HCT116 (cell line): Measurements from ENCODE around the gene SYTL3. TPM values are rescaled to one million over a fixed set of nuclear protein-coding genes. Genes with fewer than 3 reads are reported as not detected.

Experiments used
- ATAC-seq: fragments of 200-7000 bp; cut with Tn5 transposase; 2 replicates; pipeline ENCODE4 v1.9.1; 2020; ENCODE audit warnings: mild to moderate bottlenecking, moderate library complexity
- BruUV-seq: library from RNA; stranded (reverse); fragments of 400-500 nt; replicated peaks from 2 replicates; lab custom pipeline; 2021; lab: Mats Ljungman, UMichigan
- CTCF ChIA-PET: fragments of 300-600 bp; sonication (Branson Sonifier 250); formaldehyde crosslinking; loops from one replicate; lab custom pipeline; 2021; ENCODE audit warnings: antibody characterized with exemption; lab: Charles Lee
- POLR2A ChIA-PET: fragments of 300-600, 350-600 bp; sonication (Branson Sonifier 250); formaldehyde crosslinking; loops from one replicate; lab custom pipeline; 2021; ENCODE audit warnings: antibody characterized with exemption; lab: Charles Lee
- RAD21 ChIA-PET, 2 experiments: fragments of 300-600 bp; sonication (Branson Sonifier 250); formaldehyde crosslinking; loops; one replicate each; lab custom pipeline; 2023; ENCODE audit warnings: low total read pairs in 2 of 2; ENCODE audit not compliant: uncharacterized antibody in 2 of 2, unreplicated experiment in 2 of 2, low non-redundant PET in 1 of 2; lab: Charles Lee
- DNase-seq: peaks from one replicate; pipeline ENCODE4 v3.0.0-alpha.2; 2010; ENCODE audit warnings: low read depth, low spot score
- H2AFZ ChIP-seq: fragments of 200-600 bp; shearing (Covaris generic), sonication (generic); 2 replicates; pipeline ENCODE4 v1.6.1; 2017; ENCODE audit warnings: low read depth, mixed run types, mixed read lengths, antibody characterized with exemption, low read length; ENCODE audit not compliant: poor library complexity, severe bottlenecking
- H3K27ac ChIP-seq: 2 replicates; pipeline ENCODE4 v1.5.1; 2012; ENCODE audit warnings: low read depth, low read length
- H3K27me3 ChIP-seq: fragments of 200-600 bp; sonication (generic); 2 replicates; pipeline ENCODE4 v1.6.1; 2016; ENCODE audit warnings: mixed run types, low read length, mixed read lengths; ENCODE audit not compliant: insufficient read depth
- H3K36me3 ChIP-seq, 2 experiments: fragments of 200-500 bp in 1 of 2; fragments of 200-600 bp in 1 of 2; sonication (Bioruptor generic) in 1 of 2; sonication (generic) in 1 of 2; 2 replicates each; pipeline versions ENCODE4 v1.5.1 to v1.6.1; 2014 to 2016; ENCODE audit warnings: low read length in 2 of 2, inconsistent platforms in 1 of 2, mixed read lengths in 1 of 2, mixed run types in 1 of 2; ENCODE audit not compliant: insufficient read depth in 2 of 2, control insufficient read depth in 1 of 2
- H3K4me1 ChIP-seq, 2 experiments: fragments of 200-600 bp in 1 of 2; sonication (generic) in 1 of 2; 2 replicates each; pipeline versions ENCODE4 v1.5.1 to v1.6.1; 2012 to 2017; ENCODE audit warnings: low read length in 2 of 2, inconsistent platforms in 1 of 2, mild to moderate bottlenecking in 1 of 2, mixed read lengths in 1 of 2, mixed run types in 1 of 2, moderate library complexity in 1 of 2; ENCODE audit not compliant: insufficient read depth in 2 of 2, control insufficient read depth in 1 of 2
- H3K4me2 ChIP-seq: fragments of 200-600 bp; sonication (generic); 2 replicates; pipeline ENCODE4 v1.6.1; 2017; ENCODE audit warnings: mixed run types, low read length, mixed read lengths
- H3K4me3 ChIP-seq, 2 experiments: fragments of 200-600 bp in 1 of 2; sonication (generic) in 1 of 2; replicated peaks in 1 of 2; 2 replicates each; pipeline ENCODE4 v1.5.1; 2011 to 2016; ENCODE audit warnings: low read length in 2 of 2, control low read depth in 1 of 2, low read depth in 1 of 2, mild to moderate bottlenecking in 1 of 2, mixed read lengths in 1 of 2, mixed run types in 1 of 2
- H3K79me2 ChIP-seq: fragments of 200-600 bp; sonication (generic); 2 replicates; pipeline ENCODE4 v1.6.1; 2017; ENCODE audit warnings: mild to moderate bottlenecking, mixed run types, low read length, moderate library complexity, mixed read lengths; ENCODE audit not compliant: insufficient read depth
- H3K9ac ChIP-seq: fragments of 200-600 bp; sonication (generic); 2 replicates; pipeline ENCODE4 v1.6.1; 2016; ENCODE audit warnings: low read length, mixed read lengths
- H3K9me2 ChIP-seq: fragments of 200-600 bp; sonication (generic), shearing (Covaris generic); 2 replicates; pipeline ENCODE4 v1.6.1; 2017; ENCODE audit warnings: mixed run types, mild to moderate bottlenecking, moderate library complexity; ENCODE audit not compliant: insufficient read depth
- H3K9me3 ChIP-seq, 2 experiments: fragments of 200-500 bp in 1 of 2; fragments of 200-600 bp in 1 of 2; sonication (Bioruptor generic) in 1 of 2; sonication (generic) in 1 of 2; 2 replicates each; pipeline ENCODE4 v1.6.1; 2014 to 2017; ENCODE audit warnings: low read length in 2 of 2, mixed read lengths in 2 of 2, inconsistent platforms in 1 of 2, low read depth in 1 of 2, mild to moderate bottlenecking in 1 of 2, mixed run types in 1 of 2, moderate library complexity in 1 of 2; ENCODE audit not compliant: control insufficient read depth in 1 of 2, insufficient read depth in 1 of 2
- H4K20me1 ChIP-seq: fragments of 200-600 bp; sonication (generic), shearing (Covaris generic); 2 replicates; pipeline ENCODE4 v1.6.1; 2017; ENCODE audit warnings: mixed run types, mild to moderate bottlenecking, moderate library complexity; ENCODE audit not compliant: insufficient read depth
- ATF3 ChIP-seq: IDR thresholded peaks from 2 replicates; pipeline ENCODE4 v1.6.1; 2012
- EGR1 ChIP-seq: IDR thresholded peaks from 2 replicates; pipeline ENCODE4 v1.6.1; 2012; ENCODE audit warnings: low read depth
- ELF1 ChIP-seq: IDR thresholded peaks from 2 replicates; pipeline ENCODE4 v1.6.1; 2012; ENCODE audit warnings: low read depth, borderline replicate concordance
- EZH2phosphoT487 ChIP-seq: fragments of 200-600 bp; IDR thresholded peaks from 2 replicates; pipeline ENCODE4 v1.6.1; 2018; ENCODE audit warnings: antibody characterized with exemption, borderline replicate concordance
- JUND ChIP-seq: IDR thresholded peaks from 2 replicates; pipeline ENCODE4 v1.6.1; 2012
- POLR2AphosphoS5 ChIP-seq: IDR thresholded peaks from 2 replicates; pipeline ENCODE4 v1.6.1; 2011; ENCODE audit warnings: mild to moderate bottlenecking, low read depth, low read length, moderate library complexity
- RAD21 ChIP-seq: IDR thresholded peaks from 2 replicates; pipeline ENCODE4 v1.6.1; 2012; ENCODE audit warnings: low read depth, mild to moderate bottlenecking
- ZNF274 ChIP-seq: fragments of 200-500 bp; sonication (Bioruptor generic); IDR thresholded peaks from 2 replicates; pipeline ENCODE4 v1.6.1; 2014; ENCODE audit warnings: mild to moderate bottlenecking, low read depth, low read length, inconsistent platforms
- intact Hi-C: fragments of 100-400 bp; cut with micrococcal nuclease; formaldehyde crosslinking; loops from 2 replicates; pipeline ENCODE4 v1.10.0; 2022
- total RNA-seq: library from RNA; stranded (reverse); gene quantifications from one replicate; pipeline ENCODE4 v1.2.1, GENCODE V29; 2021; ENCODE audit not compliant: unreplicated experiment
- TF ChIP-seq, protein P1 (sequence below): IDR thresholded peaks from 2 replicates; pipeline ENCODE4 v1.6.1; 2012
- TF ChIP-seq, protein P2 (sequence below): IDR thresholded peaks from 2 replicates; pipeline ENCODE4 v1.6.1; 2012; ENCODE audit warnings: low read depth

The SYTL3 gene
- total RNA-seq, 1 experiment from 2014 or later, result 55.3 TPM

- no peak for TF ChIP-seq ELF1
- TF ChIP-seq, protein P1, sequence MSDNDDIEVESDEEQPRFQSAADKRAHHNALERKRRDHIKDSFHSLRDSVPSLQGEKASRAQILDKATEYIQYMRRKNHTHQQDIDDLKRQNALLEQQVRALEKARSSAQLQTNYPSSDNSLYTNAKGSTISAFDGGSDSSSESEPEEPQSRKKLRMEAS, result no peak
- no peak for TF ChIP-seq ZNF274
- no peak for TF ChIP-seq JUND
- TF ChIP-seq ATF3, result no peak
- no peak for TF ChIP-seq EZH2phosphoT487
- TF ChIP-seq, protein P2, sequence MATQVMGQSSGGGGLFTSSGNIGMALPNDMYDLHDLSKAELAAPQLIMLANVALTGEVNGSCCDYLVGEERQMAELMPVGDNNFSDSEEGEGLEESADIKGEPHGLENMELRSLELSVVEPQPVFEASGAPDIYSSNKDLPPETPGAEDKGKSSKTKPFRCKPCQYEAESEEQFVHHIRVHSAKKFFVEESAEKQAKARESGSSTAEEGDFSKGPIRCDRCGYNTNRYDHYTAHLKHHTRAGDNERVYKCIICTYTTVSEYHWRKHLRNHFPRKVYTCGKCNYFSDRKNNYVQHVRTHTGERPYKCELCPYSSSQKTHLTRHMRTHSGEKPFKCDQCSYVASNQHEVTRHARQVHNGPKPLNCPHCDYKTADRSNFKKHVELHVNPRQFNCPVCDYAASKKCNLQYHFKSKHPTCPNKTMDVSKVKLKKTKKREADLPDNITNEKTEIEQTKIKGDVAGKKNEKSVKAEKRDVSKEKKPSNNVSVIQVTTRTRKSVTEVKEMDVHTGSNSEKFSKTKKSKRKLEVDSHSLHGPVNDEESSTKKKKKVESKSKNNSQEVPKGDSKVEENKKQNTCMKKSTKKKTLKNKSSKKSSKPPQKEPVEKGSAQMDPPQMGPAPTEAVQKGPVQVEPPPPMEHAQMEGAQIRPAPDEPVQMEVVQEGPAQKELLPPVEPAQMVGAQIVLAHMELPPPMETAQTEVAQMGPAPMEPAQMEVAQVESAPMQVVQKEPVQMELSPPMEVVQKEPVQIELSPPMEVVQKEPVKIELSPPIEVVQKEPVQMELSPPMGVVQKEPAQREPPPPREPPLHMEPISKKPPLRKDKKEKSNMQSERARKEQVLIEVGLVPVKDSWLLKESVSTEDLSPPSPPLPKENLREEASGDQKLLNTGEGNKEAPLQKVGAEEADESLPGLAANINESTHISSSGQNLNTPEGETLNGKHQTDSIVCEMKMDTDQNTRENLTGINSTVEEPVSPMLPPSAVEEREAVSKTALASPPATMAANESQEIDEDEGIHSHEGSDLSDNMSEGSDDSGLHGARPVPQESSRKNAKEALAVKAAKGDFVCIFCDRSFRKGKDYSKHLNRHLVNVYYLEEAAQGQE, result no peak
- TF ChIP-seq EGR1, result no peak
- TF ChIP-seq POLR2AphosphoS5, result no peak
- no peak for TF ChIP-seq RAD21
- Histone ChIP-seq H3K36me3 (no peaks in the 10 kb centered on the region; a peak in 1 of 4 replicates), H3K4me1 (no peaks in the 10 kb centered on the region), H3K4me3 (no peak overlapping the region), H3K27ac (no peak overlapping the region), H3K79me2 (no peaks in the 10 kb centered on the region), H3K9me2 (no peaks in the 10 kb centered on the region), H3K4me2 (no peak overlapping the region), H3K27me3 (no peaks in the 10 kb centered on the region), H3K9ac (no peak overlapping the region), H2AFZ (no peak overlapping the region), H4K20me1 (no peaks in the 10 kb centered on the region), H3K9me3 (no peaks in the 10 kb centered on the region)
- RAD21 ChIA-PET, result no interaction called here
- ATAC-seq (no peak), DNase-seq (no peak)
- intact Hi-C loops, result no loop called here
- POLR2A ChIA-PET, result no interaction called here
- BruUV-seq, result no TSS peak
- CTCF ChIA-PET, result no interaction called here
Measured at GRCh38 chr6:158667360-158667981, 17.6 kb downstream of the SYTL3 start.
